ENCODE measurements around the gene CNNM3.
"Not testable (repeated sequence)": the region's sequence is repeated elsewhere in the genome, so short reads cannot be mapped to it uniquely, and the experiment has no call there.

CNNM3 gene

GRCh38 chr2:96783388-96783787 is 32.7 kb upstream of the CNNM3 start:
- no peaks in the 10 kb centered on the region for H3K27me3 ChIP-seq (ENCODE audit: control insufficient read depth in 1 of 2, insufficient read depth in 2 of 2, low read length in 2 of 2)
- H3K27ac ChIP-seq (ENCODE audit: low read depth, low read length) = no peak overlapping the region
- no peaks in the 10 kb centered on the region for H3K36me3 ChIP-seq (ENCODE audit: control insufficient read depth in 1 of 2, insufficient read depth in 2 of 2, low read length in 2 of 2)
- peaks cover 11 to 16% of the 10 kb centered on the region in 2 donors for H3K4me1 ChIP-seq (ENCODE audit: control insufficient read depth in 1 of 2, insufficient read depth in 2 of 2, low read length in 2 of 2)
- H3K4me3 ChIP-seq (ENCODE audit: low read depth in 1 of 2, low read length in 2 of 2) = no peak overlapping the region
- no peaks in the 10 kb centered on the region for H3K9me3 ChIP-seq (ENCODE audit: control insufficient read depth in 1 of 2, low read length in 2 of 2)
- no peak overlapping the region for H3K9ac ChIP-seq (ENCODE audit: low read depth in 1 of 2, low read length in 2 of 2)

- no peaks in the 10 kb centered on the region for H3K36me3 ChIP-seq (ENCODE audit: control insufficient read depth in 1 of 2, insufficient read depth in 2 of 2, low read length in 2 of 2)
- H3K9ac ChIP-seq (ENCODE audit: low read depth in 1 of 2, low read length in 2 of 2) = no peak overlapping the region
- no peak overlapping the region for H3K4me3 ChIP-seq (ENCODE audit: low read depth in 1 of 2, low read length in 2 of 2)
- no peaks in the 10 kb centered on the region for H3K27me3 ChIP-seq (ENCODE audit: control insufficient read depth in 1 of 2, insufficient read depth in 2 of 2, low read length in 2 of 2)
- no peaks in the 10 kb centered on the region for H3K9me3 ChIP-seq (ENCODE audit: control insufficient read depth in 1 of 2, low read length in 2 of 2)
- no peak overlapping the region for H3K27ac ChIP-seq (ENCODE audit: low read depth, low read length)
- peaks cover 22 to 25% of the 10 kb centered on the region in 2 donors for H3K4me1 ChIP-seq (ENCODE audit: control insufficient read depth in 1 of 2, insufficient read depth in 2 of 2, low read length in 2 of 2)
Measured at GRCh38 chr2:96787411-96787810, 28.7 kb upstream of the CNNM3 start.

- no peaks in the 10 kb centered on the region for H3K27me3 ChIP-seq (ENCODE audit: control insufficient read depth in 1 of 2, insufficient read depth in 2 of 2, low read length in 2 of 2)
- peak overlapping the region; percentile 79 for H3K27ac ChIP-seq (ENCODE audit: low read depth, low read length)
- H3K4me3 ChIP-seq (ENCODE audit: low read depth in 1 of 2, low read length in 2 of 2) = peak overlapping the region; percentile 32 to 34
- H3K4me1 ChIP-seq (ENCODE audit: control insufficient read depth in 1 of 2, insufficient read depth in 2 of 2, low read length in 2 of 2) = peaks cover 22 to 25% of the 10 kb centered on the region in 2 donors
- peak overlapping the region; percentile 48 to 54 for H3K9ac ChIP-seq (ENCODE audit: low read depth in 1 of 2, low read length in 2 of 2)
- no peaks in the 10 kb centered on the region for H3K36me3 ChIP-seq (ENCODE audit: control insufficient read depth in 1 of 2, insufficient read depth in 2 of 2, low read length in 2 of 2)
- no peaks in the 10 kb centered on the region for H3K9me3 ChIP-seq (ENCODE audit: control insufficient read depth in 1 of 2, low read length in 2 of 2)
Measured at GRCh38 chr2:96788442-96789244, 27.4 kb upstream of the CNNM3 start.

- peak overlapping the region; percentile 48 to 54 for H3K9ac ChIP-seq (ENCODE audit: low read depth in 1 of 2, low read length in 2 of 2)
- H3K36me3 ChIP-seq (ENCODE audit: control insufficient read depth in 1 of 2, insufficient read depth in 2 of 2, low read length in 2 of 2) = no peaks in the 10 kb centered on the region
- H3K4me3 ChIP-seq (ENCODE audit: low read depth in 1 of 2, low read length in 2 of 2) = peak overlapping the region; percentile 32 to 34
- peak overlapping the region; percentile 64 for H3K27ac ChIP-seq (ENCODE audit: low read depth, low read length)
- H3K4me1 ChIP-seq (ENCODE audit: control insufficient read depth in 1 of 2, insufficient read depth in 2 of 2, low read length in 2 of 2) = peaks cover 22 to 25% of the 10 kb centered on the region in 2 donors
- H3K27me3 ChIP-seq (ENCODE audit: control insufficient read depth in 1 of 2, insufficient read depth in 2 of 2, low read length in 2 of 2) = no peaks in the 10 kb centered on the region
- no peaks in the 10 kb centered on the region for H3K9me3 ChIP-seq (ENCODE audit: control insufficient read depth in 1 of 2, low read length in 2 of 2)
Measured at GRCh38 chr2:96789245-96789617, 26.8 kb upstream of the CNNM3 start.

- Histone ChIP-seq H3K27me3 (ENCODE audit: control insufficient read depth in 1 of 2, insufficient read depth in 2 of 2, low read length in 2 of 2) (no peaks in the 10 kb centered on the region), H3K27ac (ENCODE audit: low read depth, low read length) (no peak overlapping the region)
Measured at GRCh38 chr2:96792772-96793749, 23.0 kb upstream of the CNNM3 start.

GRCh38 chr2:96795076-96795475 is 21.0 kb upstream of the CNNM3 start:
- Histone ChIP-seq H3K9ac (ENCODE audit: low read depth in 1 of 2, low read length in 2 of 2) (no peak overlapping the region), H3K4me3 (ENCODE audit: low read depth in 1 of 2, low read length in 2 of 2) (no peak overlapping the region), H3K4me1 (ENCODE audit: control insufficient read depth in 1 of 2, insufficient read depth in 2 of 2, low read length in 2 of 2) (no peaks in the 10 kb centered on the region), H3K9me3 (ENCODE audit: control insufficient read depth in 1 of 2, low read length in 2 of 2) (no peaks in the 10 kb centered on the region), H3K27ac (ENCODE audit: low read depth, low read length) (no peak overlapping the region), H3K27me3 (ENCODE audit: control insufficient read depth in 1 of 2, insufficient read depth in 2 of 2, low read length in 2 of 2) (no peaks in the 10 kb centered on the region), H3K36me3 (ENCODE audit: control insufficient read depth in 1 of 2, insufficient read depth in 2 of 2, low read length in 2 of 2) (peaks cover 5 to 30% of the 10 kb centered on the region in 2 donors)

More at GRCh38 chr2:96792772-96793749, 23.0 kb upstream of the CNNM3 start:
- H3K4me3 ChIP-seq (ENCODE audit: low read depth in 1 of 2, low read length in 2 of 2) = no peak overlapping the region
- peaks cover 11 to 14% of the 10 kb centered on the region in 2 donors for H3K4me1 ChIP-seq (ENCODE audit: control insufficient read depth in 1 of 2, insufficient read depth in 2 of 2, low read length in 2 of 2)
- H3K36me3 ChIP-seq (ENCODE audit: control insufficient read depth in 1 of 2, insufficient read depth in 2 of 2, low read length in 2 of 2) = peaks cover 0 to 12% of the 10 kb centered on the region in 2 donors
- no peaks in the 10 kb centered on the region for H3K9me3 ChIP-seq (ENCODE audit: control insufficient read depth in 1 of 2, low read length in 2 of 2)
- H3K9ac ChIP-seq (ENCODE audit: low read depth in 1 of 2, low read length in 2 of 2) = no peak overlapping the region

- H3K9ac ChIP-seq (ENCODE audit: low read depth in 1 of 2, low read length in 2 of 2); H3K4me1 ChIP-seq (ENCODE audit: control insufficient read depth in 1 of 2, insufficient read depth in 2 of 2, low read length in 2 of 2); H3K4me3 ChIP-seq (ENCODE audit: low read depth in 1 of 2, low read length in 2 of 2); H3K27me3 ChIP-seq (ENCODE audit: control insufficient read depth in 1 of 2, insufficient read depth in 2 of 2, low read length in 2 of 2); H3K9me3 ChIP-seq (ENCODE audit: control insufficient read depth in 1 of 2, low read length in 2 of 2); H3K27ac ChIP-seq (ENCODE audit: low read depth, low read length): not testable (repeated sequence)
- H3K36me3 ChIP-seq (ENCODE audit: control insufficient read depth in 1 of 2, insufficient read depth in 2 of 2, low read length in 2 of 2) = peaks cover 5 to 33% of the 10 kb centered on the region in 2 donors
Measured at GRCh38 chr2:96796497-96796896, 19.6 kb upstream of the CNNM3 start.

- Histone ChIP-seq H3K27ac (ENCODE audit: low read depth, low read length) (no peak overlapping the region), H3K27me3 (ENCODE audit: control insufficient read depth in 1 of 2, insufficient read depth in 2 of 2, low read length in 2 of 2) (no peaks in the 10 kb centered on the region), H3K4me3 (ENCODE audit: low read depth in 1 of 2, low read length in 2 of 2) (no peak overlapping the region), H3K4me1 (ENCODE audit: control insufficient read depth in 1 of 2, insufficient read depth in 2 of 2, low read length in 2 of 2) (peaks cover 3 to 4% of the 10 kb centered on the region in 2 donors), H3K9me3 (ENCODE audit: control insufficient read depth in 1 of 2, low read length in 2 of 2) (no peaks in the 10 kb centered on the region), H3K9ac (ENCODE audit: low read depth in 1 of 2, low read length in 2 of 2) (no peak overlapping the region), H3K36me3 (ENCODE audit: control insufficient read depth in 1 of 2, insufficient read depth in 2 of 2, low read length in 2 of 2) (peaks cover 5 to 39% of the 10 kb centered on the region in 2 donors)
Measured at GRCh38 chr2:96797066-96797625, 18.9 kb upstream of the CNNM3 start.

GRCh38 chr2:96798733-96799622 is 17.1 kb upstream of the CNNM3 start:
- no peak overlapping the region for H3K27ac ChIP-seq (ENCODE audit: low read depth, low read length)
- H3K27me3 ChIP-seq (ENCODE audit: control insufficient read depth in 1 of 2, insufficient read depth in 2 of 2, low read length in 2 of 2) = no peaks in the 10 kb centered on the region
- H3K9me3 ChIP-seq (ENCODE audit: control insufficient read depth in 1 of 2, low read length in 2 of 2) = no peaks in the 10 kb centered on the region
- H3K4me3 ChIP-seq (ENCODE audit: low read depth in 1 of 2, low read length in 2 of 2) = no peak overlapping the region
- H3K9ac ChIP-seq (ENCODE audit: low read depth in 1 of 2, low read length in 2 of 2) = no peak overlapping the region
- peaks cover 5 to 45% of the 10 kb centered on the region in 2 donors for H3K36me3 ChIP-seq (ENCODE audit: control insufficient read depth in 1 of 2, insufficient read depth in 2 of 2, low read length in 2 of 2)
- H3K4me1 ChIP-seq (ENCODE audit: control insufficient read depth in 1 of 2, insufficient read depth in 2 of 2, low read length in 2 of 2) = peaks cover 3 to 4% of the 10 kb centered on the region in 2 donors
